ENCODE measurements around the gene NAB2.
A peak's percentile ranks its signal among the peaks of the same experiment; 100 is the strongest.
"Not testable (repeated sequence)": the region's sequence is repeated elsewhere in the genome, so short reads cannot be mapped to it uniquely, and the experiment has no call there.

Gene NAB2

DNA sequence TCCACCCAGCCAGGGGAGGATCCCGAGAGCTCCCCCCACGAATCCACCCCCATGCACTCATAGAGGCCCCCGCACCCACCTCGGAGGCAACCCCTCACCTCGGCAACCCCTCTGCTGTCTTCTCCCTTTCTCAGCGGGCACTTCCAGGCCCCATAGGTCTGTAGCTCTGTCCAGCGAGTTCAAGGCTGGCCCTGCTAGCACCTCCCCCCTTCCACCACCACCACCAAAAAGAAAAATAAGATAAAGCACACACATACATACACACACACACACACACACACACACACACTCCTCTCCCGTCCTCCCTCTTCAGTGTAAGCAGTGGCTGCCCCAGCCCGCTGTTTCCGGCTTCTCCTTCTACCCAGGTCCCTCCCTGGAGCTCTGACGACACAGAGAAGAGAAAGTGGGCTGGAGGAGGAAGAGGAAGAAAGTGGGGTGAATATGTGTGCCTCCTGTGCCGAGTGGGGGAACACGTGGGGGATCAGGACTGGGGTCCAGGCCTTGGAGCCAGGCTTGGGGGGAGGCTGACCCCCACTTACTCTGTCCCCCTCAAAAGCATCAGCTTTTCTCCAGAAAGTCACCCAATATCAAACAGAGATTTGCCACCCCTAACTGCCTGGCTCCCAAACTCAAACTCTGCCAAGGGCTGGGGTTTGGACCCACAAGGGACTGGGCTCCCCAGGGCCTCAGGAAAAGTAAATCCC lies 22.3 kb downstream of the NAB2 start, which contains the start of gene STAT6:
TSS of gene STAT6 (minus strand) at position 332 of the 704 bp plus-strand sequence. CDS start 3,084 bp downstream, outside the sequence.
- DNase-seq (ENCODE audit: low read depth in 2 of 2) = peak; percentile 51 to 75

DNA sequence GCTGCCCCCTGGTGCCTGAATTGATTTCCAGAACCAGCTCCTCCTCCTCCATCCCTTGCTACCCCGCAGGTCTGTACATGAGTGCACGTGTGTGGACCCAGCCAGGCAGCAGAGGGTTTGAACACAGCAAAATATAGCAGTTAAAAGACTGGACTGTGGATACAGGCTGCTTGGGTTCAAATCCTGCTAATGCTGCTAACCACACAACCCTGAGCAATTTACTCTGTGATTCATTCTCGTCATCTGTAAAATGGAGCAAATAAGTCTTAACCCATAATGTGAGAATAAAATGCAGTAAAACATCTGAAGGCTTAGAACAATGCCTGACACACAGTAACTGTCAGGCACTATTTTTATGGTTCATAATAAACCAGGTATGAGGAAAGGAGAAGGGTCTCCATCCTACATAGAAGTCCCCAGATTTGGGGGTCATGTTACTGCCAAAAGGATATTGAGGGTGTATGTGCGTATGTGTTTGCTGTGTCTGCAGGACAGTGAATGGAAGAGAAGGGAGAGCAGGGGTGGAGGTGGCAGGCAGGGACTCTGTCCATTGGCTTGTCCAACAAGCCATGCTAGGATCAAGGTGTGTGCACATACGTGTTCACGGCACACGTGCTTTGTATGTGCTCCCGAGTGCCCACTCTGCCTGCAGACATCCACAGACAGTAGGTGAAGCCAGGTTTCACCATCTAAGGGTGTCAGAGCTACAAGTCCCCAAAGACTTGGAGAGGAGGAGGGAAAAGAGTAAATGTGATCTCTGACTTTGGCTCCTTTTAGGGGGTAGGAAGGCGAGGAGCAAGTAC lies 23.8 kb downstream of the NAB2 start:
- no peak for DNase-seq (ENCODE audit: low read depth in 2 of 2)

DNA sequence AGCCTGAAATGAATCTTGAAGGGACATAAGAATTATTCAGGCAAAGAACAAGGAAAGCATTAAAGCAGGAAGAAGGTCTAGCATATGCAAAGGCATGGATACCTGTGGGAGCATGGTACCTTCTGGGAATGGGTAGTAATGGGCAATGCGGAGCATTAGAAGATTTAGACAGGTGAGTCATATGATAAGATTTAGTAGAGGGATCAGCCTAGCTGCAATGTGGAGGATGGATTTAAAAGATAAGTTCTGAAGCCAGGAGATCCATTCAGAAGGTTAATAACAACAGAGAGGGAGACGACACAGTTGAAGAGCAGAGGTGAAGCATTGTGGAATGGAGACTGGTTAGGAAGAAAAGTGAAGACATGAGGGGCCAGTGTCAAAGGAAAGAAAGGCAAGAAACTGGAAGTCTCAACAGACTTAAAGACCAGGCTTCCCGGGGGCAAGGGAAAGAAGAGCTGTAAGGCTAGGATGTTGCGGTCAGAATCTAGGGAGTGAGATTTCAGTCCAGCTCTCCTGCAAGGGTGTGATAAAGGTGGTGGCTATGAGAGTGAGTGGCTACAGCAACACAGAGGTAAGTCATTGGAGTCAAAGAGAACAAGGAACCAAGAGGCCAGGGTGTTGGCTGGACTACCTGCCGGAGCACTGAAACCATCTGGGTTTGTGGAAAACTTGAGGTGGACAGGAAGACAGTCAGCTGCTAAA lies 27.8 kb downstream of the NAB2 start:
- DNase-seq (ENCODE audit: low read depth in 2 of 2) = no peak

GRCh38 chr12:57118711-57119271 lies 29.9 kb downstream of the NAB2 start:
- no peak for DNase-seq (ENCODE audit: low read depth in 2 of 2)

- no peak for DNase-seq (ENCODE audit: low read depth in 2 of 2)
Observed at GRCh38 chr12:57119294-57120085, 30.6 kb downstream of the NAB2 start.

DNA sequence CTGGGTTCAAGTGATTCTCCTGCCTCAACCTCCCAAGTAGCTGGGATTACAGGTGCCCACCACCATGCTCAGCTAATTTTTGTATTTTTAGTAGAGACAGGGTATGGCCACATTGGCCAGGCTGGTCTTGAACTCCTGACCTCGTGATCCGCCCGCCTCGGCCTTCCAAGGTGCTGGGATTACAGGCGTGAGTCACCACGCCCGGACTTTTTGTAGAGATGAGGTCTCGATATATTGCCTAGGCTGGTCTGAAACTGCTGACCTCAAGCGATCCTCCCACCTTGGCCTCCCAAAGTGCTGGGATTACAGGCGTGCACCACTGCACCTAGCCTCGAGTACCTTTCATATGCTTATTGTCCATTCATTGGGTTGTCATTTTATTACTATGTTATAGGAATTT lies 31.8 kb downstream of the NAB2 start:
- DNase-seq (ENCODE audit: low read depth in 2 of 2) = not testable (repeated sequence)

DNA sequence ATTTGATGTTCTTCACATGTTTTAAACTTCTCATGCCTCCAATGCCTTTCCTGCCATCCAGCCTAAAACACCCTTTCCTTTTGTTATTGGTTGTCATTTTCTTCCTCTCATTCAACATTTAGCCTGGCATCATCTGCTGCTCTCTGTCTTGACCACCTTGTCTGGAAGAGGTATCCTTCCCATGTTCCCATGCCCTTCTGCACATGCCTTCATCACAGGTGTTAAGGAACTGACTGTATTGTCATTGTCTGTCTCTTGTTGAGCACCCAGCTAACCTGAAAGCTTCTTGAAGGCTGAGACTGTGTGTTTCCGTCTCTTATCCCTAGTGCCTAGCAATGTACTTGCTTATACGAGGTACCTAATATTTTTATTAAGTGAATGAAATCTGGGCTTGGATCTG lies 34.9 kb downstream of the NAB2 start:
- DNase-seq (ENCODE audit: low read depth in 2 of 2) = no peak

- peak; percentile 56 to 59 for DNase-seq (ENCODE audit: low read depth in 2 of 2)
Observed at GRCh38 chr12:57124261-57124877, 35.5 kb downstream of the NAB2 start.

- DNase-seq (ENCODE audit: low read depth in 2 of 2) = no peak
Observed at GRCh38 chr12:57126061-57126460, 37.1 kb downstream of the NAB2 start.

DNA sequence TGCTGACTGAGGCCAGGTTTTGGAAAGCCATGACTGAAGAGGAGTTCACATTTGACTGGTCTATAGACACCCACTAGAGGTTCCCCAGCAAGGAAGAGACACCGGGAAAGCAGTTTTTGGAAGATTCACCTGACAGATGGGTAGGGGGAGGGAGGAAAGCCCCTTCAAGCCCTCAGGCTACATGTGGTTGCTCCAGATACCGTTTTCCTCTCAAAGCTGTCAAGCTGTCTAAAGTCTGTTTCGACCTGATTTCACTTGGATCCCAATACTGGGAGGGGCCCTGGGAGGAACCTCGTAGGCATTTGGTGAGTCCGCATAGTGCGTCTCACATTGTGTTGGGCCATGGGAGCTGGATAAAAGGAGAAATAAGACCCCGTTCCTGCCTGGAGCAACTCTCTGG lies 37.6 kb downstream of the NAB2 start:
- DNase-seq (ENCODE audit: low read depth in 2 of 2) = no peak

DNA sequence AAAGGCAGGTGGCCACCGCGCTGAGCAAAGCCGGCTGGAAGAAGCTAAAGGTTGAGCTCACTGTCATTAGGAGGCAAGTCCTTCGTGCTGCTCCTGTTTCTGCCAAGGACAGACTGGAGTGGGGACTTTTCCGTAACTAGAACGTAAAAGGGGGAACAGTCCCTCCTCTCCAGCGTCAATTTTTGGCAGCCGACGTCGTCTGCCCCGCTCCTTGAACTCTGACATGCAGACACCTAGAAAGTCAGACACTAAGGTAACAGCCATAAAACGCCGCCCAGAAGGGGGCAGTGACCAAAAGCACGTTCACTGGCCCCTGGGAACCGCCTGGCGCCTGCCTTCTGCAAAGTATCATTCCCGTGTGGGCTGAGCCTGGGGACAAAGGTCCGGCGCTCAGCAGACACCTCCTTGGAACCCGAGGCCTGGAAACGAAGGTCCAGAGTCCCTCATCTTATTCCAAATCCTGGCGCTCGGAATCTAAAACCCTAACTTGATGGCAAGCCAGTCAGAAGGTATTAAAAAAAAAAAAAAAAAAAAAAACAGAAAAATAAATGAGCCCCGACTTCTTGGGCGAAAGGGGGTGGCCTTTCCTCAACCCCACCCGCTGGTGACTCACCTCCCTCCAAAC lies 38.3 kb downstream of the NAB2 start:
- DNase-seq (ENCODE audit: low read depth in 2 of 2) = peak in 1 of 2 donors; percentile 54

DNA sequence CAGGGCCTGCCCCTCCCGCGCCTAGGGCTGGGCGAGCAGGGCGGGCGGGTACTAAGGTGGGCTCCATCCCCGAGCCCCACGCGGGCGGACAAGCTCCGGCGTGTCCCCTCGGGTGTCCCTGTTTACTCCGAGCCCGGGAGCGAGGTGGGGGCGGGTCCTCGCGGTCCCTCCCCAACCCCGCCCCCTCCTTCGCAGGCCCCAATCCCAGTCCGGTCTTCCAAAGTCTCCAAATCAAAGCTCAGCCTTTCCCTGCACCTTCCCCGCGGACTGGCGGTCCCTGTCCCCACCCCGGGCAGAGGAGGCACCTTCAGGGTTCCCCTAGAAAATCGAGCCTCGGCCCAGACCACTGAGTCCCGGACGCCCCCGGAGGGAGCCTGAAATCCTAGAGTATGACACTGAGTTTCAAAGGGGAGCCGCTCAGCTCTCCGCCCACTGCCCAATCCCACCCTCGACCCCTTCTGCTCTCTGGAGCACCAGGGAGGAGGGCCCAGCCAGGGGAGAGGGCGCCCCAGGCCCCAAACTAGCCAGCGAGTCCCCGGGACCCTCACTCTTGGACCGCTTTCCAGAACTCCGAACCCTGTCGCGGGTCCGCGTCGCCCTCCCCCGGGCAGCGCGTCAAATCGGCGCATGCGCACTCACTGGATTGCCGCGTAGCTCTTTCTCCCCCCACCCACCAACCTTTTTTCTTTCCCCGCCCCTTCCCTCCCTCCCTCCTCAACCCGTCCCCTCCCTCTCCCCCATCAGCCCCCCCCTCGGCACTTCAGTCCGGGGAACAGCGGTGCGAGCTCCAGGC lies 39.0 kb downstream of the NAB2 start, which contains the start of gene LRP1:
TSS of gene LRP1 (plus strand) at position 758 of the 793 bp plus-strand sequence. CDS start 482 bp downstream, outside the sequence.
- DNase-seq (ENCODE audit: low read depth in 2 of 2) = peak; percentile 48 to 69

DNA sequence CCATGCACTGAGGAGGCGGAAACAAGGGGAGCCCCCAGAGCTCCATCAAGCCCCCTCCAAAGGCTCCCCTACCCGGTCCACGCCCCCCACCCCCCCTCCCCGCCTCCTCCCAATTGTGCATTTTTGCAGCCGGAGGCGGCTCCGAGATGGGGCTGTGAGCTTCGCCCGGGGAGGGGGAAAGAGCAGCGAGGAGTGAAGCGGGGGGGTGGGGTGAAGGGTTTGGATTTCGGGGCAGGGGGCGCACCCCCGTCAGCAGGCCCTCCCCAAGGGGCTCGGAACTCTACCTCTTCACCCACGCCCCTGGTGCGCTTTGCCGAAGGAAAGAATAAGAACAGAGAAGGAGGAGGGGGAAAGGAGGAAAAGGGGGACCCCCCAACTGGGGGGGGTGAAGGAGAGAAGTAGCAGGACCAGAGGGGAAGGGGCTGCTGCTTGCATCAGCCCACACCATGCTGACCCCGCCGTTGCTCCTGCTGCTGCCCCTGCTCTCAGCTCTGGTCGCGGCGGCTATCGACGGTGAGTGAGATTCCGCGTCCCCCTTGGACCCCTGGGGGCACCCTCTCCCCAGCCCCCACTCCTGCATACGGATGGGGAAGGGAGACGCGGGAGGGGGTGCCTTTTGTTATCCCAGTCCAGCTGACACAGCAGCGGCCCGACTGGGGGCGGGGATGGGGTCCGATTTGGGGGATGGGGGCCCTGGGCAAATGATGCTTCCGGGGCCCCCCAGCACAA lies 39.8 kb downstream of the NAB2 start:
- DNase-seq (ENCODE audit: low read depth in 2 of 2) = no peak

DNA sequence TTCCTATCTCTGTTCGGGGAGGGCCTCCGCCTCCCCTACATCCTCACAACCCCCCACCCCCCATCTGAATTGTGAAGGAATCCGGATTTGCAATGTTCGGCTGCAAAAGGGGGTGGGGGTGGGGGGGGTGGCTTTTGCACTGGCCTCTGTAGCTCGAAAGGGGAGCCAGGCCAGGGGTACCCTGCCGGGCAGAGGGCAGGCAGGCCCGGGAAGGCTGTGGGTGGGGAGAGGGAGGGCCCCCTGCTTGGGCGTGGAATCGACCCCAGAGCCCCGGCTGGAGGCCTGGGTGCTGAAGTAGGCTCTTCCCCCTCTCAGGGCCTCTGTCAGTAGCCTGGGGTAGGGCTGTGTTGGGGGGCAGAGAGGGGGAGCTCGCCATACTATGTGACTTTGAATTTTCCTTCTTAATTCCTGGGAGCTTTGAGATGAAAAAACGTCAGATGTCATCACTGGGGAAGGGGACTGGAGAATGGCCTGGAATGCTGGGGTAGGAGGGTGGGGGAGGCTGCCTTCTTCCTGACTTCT lies 40.5 kb downstream of the NAB2 start:
- DNase-seq (ENCODE audit: low read depth in 2 of 2) = no peak

DNA sequence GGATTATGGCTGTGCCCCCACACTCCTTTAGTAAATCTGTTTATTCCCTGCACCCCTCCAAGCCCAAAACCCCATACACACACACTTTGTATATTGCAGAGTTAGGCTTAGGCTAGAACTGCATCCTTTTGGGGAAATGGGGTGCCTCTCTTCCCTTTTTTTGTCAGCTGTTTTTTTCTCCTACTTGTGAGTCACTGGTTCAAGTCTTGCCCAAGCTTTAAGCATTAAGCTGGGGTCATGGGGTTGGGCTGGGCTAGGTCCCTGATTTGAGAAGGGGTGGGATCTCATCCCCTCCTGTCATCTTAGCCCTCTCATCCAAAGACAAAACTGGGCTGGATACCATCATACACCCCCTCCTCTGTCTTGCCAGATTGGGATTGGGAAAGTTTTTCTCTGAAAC lies 41.0 kb downstream of the NAB2 start:
- DNase-seq (ENCODE audit: low read depth in 2 of 2) = no peak

- DNase-seq (ENCODE audit: low read depth in 2 of 2) = no peak
Observed at GRCh38 chr12:57130941-57131340, 42.0 kb downstream of the NAB2 start.

DNA sequence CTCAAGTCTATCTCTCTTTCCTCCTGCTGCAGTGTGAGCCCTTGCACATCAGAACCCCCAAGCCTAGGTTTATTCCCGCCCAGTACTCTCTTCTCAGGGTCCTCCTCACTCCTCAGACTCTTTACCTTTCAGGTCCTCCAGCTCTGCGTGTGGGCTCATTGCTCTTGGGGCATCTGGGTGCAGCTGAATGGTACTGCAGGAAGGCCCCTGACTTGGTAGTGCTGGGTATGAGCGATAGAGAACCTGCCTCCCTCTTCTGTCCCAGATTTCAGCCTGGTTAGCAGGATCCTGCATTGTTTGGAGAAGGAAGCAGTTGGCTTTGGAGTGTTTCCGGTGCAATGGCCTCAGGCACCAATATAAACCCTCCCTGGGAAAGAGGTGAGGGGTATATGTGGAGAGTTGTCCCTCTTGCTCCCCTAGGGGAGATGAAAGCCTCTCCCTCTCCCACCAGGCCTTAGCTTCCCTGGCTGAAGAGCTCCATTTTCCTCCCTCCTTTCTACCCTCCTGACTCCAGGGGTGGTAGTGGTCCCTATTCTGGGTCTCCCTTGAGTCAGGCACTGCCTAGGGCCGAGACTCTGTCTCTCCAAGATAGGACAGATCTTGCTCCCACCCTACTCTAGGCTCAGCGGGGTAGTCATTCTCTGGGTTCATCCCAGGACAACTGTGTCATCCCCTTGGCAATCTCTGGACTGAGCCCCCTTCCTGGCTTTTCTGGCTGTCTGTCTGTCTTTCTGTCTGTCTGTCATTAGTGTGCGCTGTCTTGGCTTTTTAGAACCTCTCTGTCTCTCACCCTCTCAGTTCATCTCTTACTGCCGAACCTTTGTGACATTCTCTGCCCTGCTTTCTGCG lies 43.2 kb downstream of the NAB2 start:
- DNase-seq (ENCODE audit: low read depth in 2 of 2) = no peak
